ENCODE measurements around the gene ATP6V1G2. TPM values are rescaled to one million over a fixed set of nuclear protein-coding genes. Genes with fewer than 3 reads are reported as not detected.

ATP6V1G2 gene
- polyA plus RNA-seq, 2 donors, result 0.32 to 0.49 TPM

DNA sequence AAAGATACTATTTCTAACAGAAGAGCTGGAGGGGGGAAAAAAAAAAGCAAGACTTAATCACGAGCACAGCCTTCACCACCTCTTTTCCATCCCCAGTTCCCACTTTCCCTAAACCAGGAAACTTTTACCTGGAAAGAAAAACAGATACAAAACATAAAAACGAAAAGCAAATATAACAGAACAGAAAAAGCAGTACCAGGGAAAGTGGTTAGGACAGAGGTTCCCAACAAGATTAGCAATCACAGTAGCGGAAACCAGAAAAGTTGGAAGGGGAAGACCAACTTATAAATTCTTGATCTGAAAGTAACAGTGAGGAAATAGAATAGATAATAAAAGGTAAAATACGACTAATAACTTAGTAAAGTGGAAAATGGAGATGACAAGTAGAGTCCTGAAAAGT lies 5.8 kb downstream of the ATP6V1G2 start:
- WGBS, 2 donors, result 8 to 10% methylated on average over 4 of the region's 4 CpGs
- H3K27ac ChIP-seq (ENCODE audit: low read depth in 2 of 2, low read length in 1 of 2), result peak overlapping the region; percentile 83 to 98
- H3K36me3 ChIP-seq (ENCODE audit: control insufficient read depth in 2 of 2, insufficient read depth in 2 of 2, low read length in 1 of 2), result peaks cover 4 to 23% of the 10 kb centered on the region in 2 donors
- H3K4me1 ChIP-seq (ENCODE audit: control insufficient read depth in 2 of 2, insufficient read depth in 2 of 2, low read length in 1 of 2), result peaks cover 0 to 3% of the 10 kb centered on the region in 2 donors
- H3K9me3 ChIP-seq (ENCODE audit: control insufficient read depth in 2 of 2, insufficient read depth in 1 of 2, low read depth in 1 of 2, low read length in 1 of 2), result no peaks in the 10 kb centered on the region
- no peaks in the 10 kb centered on the region for H3K27me3 ChIP-seq (ENCODE audit: control insufficient read depth in 1 of 2, insufficient read depth in 2 of 2, low read length in 2 of 2)
- peak overlapping the region; percentile 70 to 94 for H3K4me3 ChIP-seq (ENCODE audit: low read depth in 1 of 2, low read length in 2 of 2)

GRCh38 chr6:31538805-31539400 lies 7.5 kb downstream of the ATP6V1G2 start:
- peaks cover 0 to 3% of the 10 kb centered on the region in 2 donors for H3K4me1 ChIP-seq (ENCODE audit: control insufficient read depth in 2 of 2, insufficient read depth in 2 of 2, low read length in 1 of 2)
- no peaks in the 10 kb centered on the region for H3K9me3 ChIP-seq (ENCODE audit: control insufficient read depth in 2 of 2, insufficient read depth in 1 of 2, low read depth in 1 of 2, low read length in 1 of 2)
- 42 to 43% methylated on average over 6 of the region's 6 CpGs for WGBS, 2 donors
- peaks cover 13 to 36% of the 10 kb centered on the region in 2 donors for H3K36me3 ChIP-seq (ENCODE audit: control insufficient read depth in 2 of 2, insufficient read depth in 2 of 2, low read length in 1 of 2)
- no peaks in the 10 kb centered on the region for H3K27me3 ChIP-seq (ENCODE audit: control insufficient read depth in 1 of 2, insufficient read depth in 2 of 2, low read length in 2 of 2)
- peak overlapping the region in 1 of 2 donors; percentile 26 for H3K4me3 ChIP-seq (ENCODE audit: low read depth in 1 of 2, low read length in 2 of 2)
- H3K27ac ChIP-seq (ENCODE audit: low read depth in 2 of 2, low read length in 1 of 2), result peak overlapping the region in 1 of 2 donors; percentile 36

DNA sequence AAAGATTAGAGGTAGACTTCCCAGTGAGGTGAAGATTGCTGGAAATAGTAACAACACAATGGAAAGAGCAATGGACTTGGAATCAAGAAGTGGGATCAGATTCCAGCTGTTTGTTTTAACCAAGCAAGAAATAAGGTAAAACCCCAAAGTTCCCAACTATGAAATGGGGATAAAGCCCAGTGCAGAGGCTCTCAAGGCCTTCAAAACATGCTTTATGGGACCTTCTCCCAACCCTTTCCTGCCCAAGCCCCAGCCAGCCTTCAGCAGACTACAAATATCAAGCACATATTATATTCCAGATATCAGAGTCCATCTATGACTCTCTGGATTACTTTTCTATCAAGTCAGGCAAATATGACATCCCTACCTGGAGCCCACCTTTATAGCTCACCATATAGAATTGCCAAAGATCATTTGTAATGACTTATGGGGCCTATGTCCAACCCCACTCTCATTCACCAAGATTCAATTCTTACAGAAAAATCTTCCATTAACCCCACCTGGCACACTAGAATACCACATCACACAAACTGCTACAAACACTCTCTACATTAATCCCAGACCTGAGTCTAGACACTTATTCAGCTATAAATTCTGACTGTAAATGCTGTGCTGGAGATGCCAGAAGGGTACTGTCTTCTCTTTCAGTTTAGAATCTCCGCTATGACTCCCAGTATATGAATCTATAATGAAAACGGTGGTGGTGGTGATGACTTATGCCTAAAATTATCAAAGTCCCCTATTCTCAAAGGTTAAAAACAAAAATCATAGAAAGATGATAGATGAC lies 10.7 kb downstream of the ATP6V1G2 start:
- WGBS, 2 donors, result 29 to 34% methylated on average over 2 of the region's 2 CpGs
- Histone ChIP-seq H3K9me3 (ENCODE audit: control insufficient read depth in 2 of 2, insufficient read depth in 1 of 2, low read depth in 1 of 2, low read length in 1 of 2) (no peaks in the 10 kb centered on the region), H3K27ac (ENCODE audit: low read depth in 2 of 2, low read length in 1 of 2) (no peak overlapping the region), H3K27me3 (ENCODE audit: control insufficient read depth in 1 of 2, insufficient read depth in 2 of 2, low read length in 2 of 2) (no peaks in the 10 kb centered on the region), H3K4me1 (ENCODE audit: control insufficient read depth in 2 of 2, insufficient read depth in 2 of 2, low read length in 1 of 2) (peaks cover 0 to 3% of the 10 kb centered on the region in 2 donors), H3K4me3 (ENCODE audit: low read depth in 1 of 2, low read length in 2 of 2) (no peak overlapping the region), H3K36me3 (ENCODE audit: control insufficient read depth in 2 of 2, insufficient read depth in 2 of 2, low read length in 1 of 2) (peaks cover 13 to 51% of the 10 kb centered on the region in 2 donors)

- no peak overlapping the region for H3K4me3 ChIP-seq (ENCODE audit: low read depth in 1 of 2, low read length in 2 of 2)
- H3K9me3 ChIP-seq (ENCODE audit: control insufficient read depth in 2 of 2, insufficient read depth in 1 of 2, low read depth in 1 of 2, low read length in 1 of 2), result no peaks in the 10 kb centered on the region
- no peaks in the 10 kb centered on the region for H3K4me1 ChIP-seq (ENCODE audit: control insufficient read depth in 2 of 2, insufficient read depth in 2 of 2, low read length in 1 of 2)
- H3K27ac ChIP-seq (ENCODE audit: low read depth in 2 of 2, low read length in 1 of 2), result no peak overlapping the region
- 89 to 92% methylated on average over 24 of the region's 24 CpGs for WGBS, 2 donors
- H3K27me3 ChIP-seq (ENCODE audit: control insufficient read depth in 1 of 2, insufficient read depth in 2 of 2, low read length in 2 of 2), result no peaks in the 10 kb centered on the region
- H3K36me3 ChIP-seq (ENCODE audit: control insufficient read depth in 2 of 2, insufficient read depth in 2 of 2, low read length in 1 of 2), result peaks cover 12 to 52% of the 10 kb centered on the region in 2 donors
These were observed 11.8 kb downstream of the ATP6V1G2 start for GRCh38 chr6:31534521-31535040.

GRCh38 chr6:31534011-31534410 lies 12.4 kb downstream of the ATP6V1G2 start:
- H3K4me3 ChIP-seq (ENCODE audit: low read depth in 1 of 2, low read length in 2 of 2), result no peak overlapping the region
- 88 to 94% methylated on average over 6 of the region's 6 CpGs for WGBS, 2 donors

DNA sequence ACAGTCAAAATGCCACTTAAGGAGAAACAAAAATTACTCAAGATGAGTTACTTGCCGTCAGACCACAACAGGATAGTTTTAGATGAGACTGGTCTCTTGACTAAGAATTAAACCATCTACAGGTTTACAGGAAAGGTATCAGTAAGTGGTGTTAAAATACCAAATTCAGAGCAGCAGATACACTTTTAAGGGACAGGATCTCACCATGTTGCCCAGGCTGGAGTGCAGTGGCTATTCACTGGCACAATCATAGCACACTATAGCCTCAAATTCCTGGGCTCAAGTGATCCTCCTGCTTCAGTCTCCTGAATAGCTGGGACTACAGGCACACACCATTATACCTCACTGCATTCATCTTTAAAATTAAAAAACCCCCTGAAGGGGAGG lies 13.0 kb downstream of the ATP6V1G2 start:
- Histone ChIP-seq H3K4me1 (ENCODE audit: control insufficient read depth in 2 of 2, insufficient read depth in 2 of 2, low read length in 1 of 2) (no peaks in the 10 kb centered on the region), H3K9me3 (ENCODE audit: control insufficient read depth in 2 of 2, insufficient read depth in 1 of 2, low read depth in 1 of 2, low read length in 1 of 2) (no peaks in the 10 kb centered on the region), H3K27ac (ENCODE audit: low read depth in 2 of 2, low read length in 1 of 2) (no peak overlapping the region), H3K36me3 (ENCODE audit: control insufficient read depth in 2 of 2, insufficient read depth in 2 of 2, low read length in 1 of 2) (peaks cover 9 to 45% of the 10 kb centered on the region in 2 donors), H3K4me3 (ENCODE audit: low read depth in 1 of 2, low read length in 2 of 2) (no peak overlapping the region), H3K27me3 (ENCODE audit: control insufficient read depth in 1 of 2, insufficient read depth in 2 of 2, low read length in 2 of 2) (no peaks in the 10 kb centered on the region)
- WGBS, 2 donors, result 79 to 84% methylated on average over 1 of the region's 1 CpG

More at GRCh38 chr6:31534011-31534410, 12.4 kb downstream of the ATP6V1G2 start:
- H3K9me3 ChIP-seq (ENCODE audit: control insufficient read depth in 2 of 2, insufficient read depth in 1 of 2, low read depth in 1 of 2, low read length in 1 of 2), result no peaks in the 10 kb centered on the region
- H3K4me1 ChIP-seq (ENCODE audit: control insufficient read depth in 2 of 2, insufficient read depth in 2 of 2, low read length in 1 of 2), result no peaks in the 10 kb centered on the region
- peaks cover 9 to 47% of the 10 kb centered on the region in 2 donors for H3K36me3 ChIP-seq (ENCODE audit: control insufficient read depth in 2 of 2, insufficient read depth in 2 of 2, low read length in 1 of 2)
- H3K27me3 ChIP-seq (ENCODE audit: control insufficient read depth in 1 of 2, insufficient read depth in 2 of 2, low read length in 2 of 2), result no peaks in the 10 kb centered on the region
- no peak overlapping the region for H3K27ac ChIP-seq (ENCODE audit: low read depth in 2 of 2, low read length in 1 of 2)

DNA sequence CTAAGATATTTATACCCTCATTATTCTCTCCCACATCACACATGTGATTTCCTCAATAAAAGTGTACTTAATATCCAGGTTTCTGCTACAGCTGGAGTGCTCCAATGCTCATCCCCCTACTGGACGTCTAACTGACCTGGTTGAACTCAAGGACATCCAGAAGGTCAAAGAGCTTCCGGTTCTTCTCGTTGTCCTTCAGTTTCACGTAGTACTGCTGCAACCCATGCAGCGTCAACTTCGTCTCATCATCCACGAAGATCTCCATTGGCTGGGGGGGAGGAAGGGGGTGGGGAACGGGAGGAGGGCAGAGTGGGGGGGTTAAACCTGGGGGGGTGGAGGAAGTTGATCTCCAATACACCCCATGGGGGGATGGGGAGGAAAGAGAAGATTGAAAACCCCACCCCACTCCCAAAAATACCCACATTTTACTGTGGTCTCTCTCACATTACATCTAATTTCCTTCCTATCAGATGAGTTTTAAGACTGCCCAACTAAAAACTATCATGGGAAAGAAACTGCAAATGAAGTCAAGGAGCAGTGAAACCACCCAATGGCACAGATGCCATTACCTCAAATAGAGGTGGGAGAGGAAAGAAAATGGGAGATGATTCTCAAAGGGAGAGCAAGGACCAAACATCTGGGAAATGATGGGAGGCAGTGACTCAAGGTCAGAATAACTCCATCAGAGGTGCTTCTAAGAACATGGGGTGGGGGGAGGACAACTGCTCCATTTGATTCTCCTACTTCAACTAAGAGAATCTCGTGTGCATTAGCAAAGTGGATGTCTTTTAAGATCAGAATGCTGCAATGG lies 13.6 kb downstream of the ATP6V1G2 start:
- no peaks in the 10 kb centered on the region for H3K4me1 ChIP-seq (ENCODE audit: control insufficient read depth in 2 of 2, insufficient read depth in 2 of 2, low read length in 1 of 2)
- no peaks in the 10 kb centered on the region for H3K27me3 ChIP-seq (ENCODE audit: control insufficient read depth in 1 of 2, insufficient read depth in 2 of 2, low read length in 2 of 2)
- no peak overlapping the region for H3K4me3 ChIP-seq (ENCODE audit: low read depth in 1 of 2, low read length in 2 of 2)
- peaks cover 9 to 41% of the 10 kb centered on the region in 2 donors for H3K36me3 ChIP-seq (ENCODE audit: control insufficient read depth in 2 of 2, insufficient read depth in 2 of 2, low read length in 1 of 2)
- H3K9me3 ChIP-seq (ENCODE audit: control insufficient read depth in 2 of 2, insufficient read depth in 1 of 2, low read depth in 1 of 2, low read length in 1 of 2), result no peaks in the 10 kb centered on the region
- H3K27ac ChIP-seq (ENCODE audit: low read depth in 2 of 2, low read length in 1 of 2), result no peak overlapping the region
- WGBS, 2 donors, result 55 to 62% methylated on average over 9 of the region's 9 CpGs

DNA sequence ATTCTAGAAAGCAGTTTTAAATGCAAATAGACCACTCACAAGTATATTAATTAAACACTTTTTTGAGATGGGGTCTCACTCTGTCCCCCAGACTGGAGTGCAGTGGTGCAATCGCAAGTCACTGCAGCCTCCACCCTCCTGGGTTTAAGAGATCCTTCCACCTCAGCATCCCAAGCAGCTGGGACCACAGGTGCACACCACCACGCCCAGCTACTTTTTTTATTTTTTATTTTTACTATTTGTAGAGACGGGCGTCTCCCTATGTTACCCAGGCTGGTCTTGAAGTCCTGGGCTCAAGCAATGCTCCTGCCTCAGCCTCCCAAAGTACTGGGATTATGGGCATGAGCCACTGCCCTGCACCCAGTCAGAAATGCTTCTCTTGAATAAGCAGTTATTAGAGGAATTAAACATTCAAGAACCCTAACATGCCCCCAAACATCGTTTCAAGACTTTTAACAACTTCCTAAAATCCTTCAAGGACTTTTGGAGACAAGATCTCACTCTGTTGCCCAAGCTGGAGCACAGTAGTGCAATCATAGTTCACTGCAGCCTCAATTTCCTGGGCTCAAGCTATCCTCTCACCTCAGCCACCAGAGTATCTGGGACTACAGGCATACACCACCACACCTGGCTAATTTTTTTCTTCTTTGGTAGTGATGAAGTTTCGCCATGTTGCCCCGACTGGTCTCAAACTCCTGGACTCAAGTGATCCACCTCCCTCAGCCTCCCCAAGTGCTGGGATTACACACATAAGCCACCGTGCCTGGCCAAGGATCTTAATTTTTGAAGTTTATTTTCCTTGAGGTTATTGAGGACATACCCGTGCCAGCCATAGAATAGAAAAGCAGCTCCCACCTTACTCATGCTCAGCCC lies 14.4 kb downstream of the ATP6V1G2 start:
- Histone ChIP-seq H3K9me3 (ENCODE audit: control insufficient read depth in 2 of 2, insufficient read depth in 1 of 2, low read depth in 1 of 2, low read length in 1 of 2) (no peaks in the 10 kb centered on the region), H3K27ac (ENCODE audit: low read depth in 2 of 2, low read length in 1 of 2) (no peak overlapping the region), H3K4me3 (ENCODE audit: low read depth in 1 of 2, low read length in 2 of 2) (no peak overlapping the region), H3K36me3 (ENCODE audit: control insufficient read depth in 2 of 2, insufficient read depth in 2 of 2, low read length in 1 of 2) (peaks cover 9 to 41% of the 10 kb centered on the region in 2 donors), H3K4me1 (ENCODE audit: control insufficient read depth in 2 of 2, insufficient read depth in 2 of 2, low read length in 1 of 2) (no peaks in the 10 kb centered on the region), H3K27me3 (ENCODE audit: control insufficient read depth in 1 of 2, insufficient read depth in 2 of 2, low read length in 2 of 2) (no peaks in the 10 kb centered on the region)
- 69 to 75% methylated on average over 9 of the region's 9 CpGs for WGBS, 2 donors

Data from esophagus (tissue), 2 donors.